Measurements from ENCODE around the gene FBXO3. TPM values are rescaled to one million over a fixed set of nuclear protein-coding genes. Genes with fewer than 3 reads are reported as not detected.
A peak's percentile ranks its signal among the peaks of the same experiment; 100 is the strongest.
"Not testable (repeated sequence)": the region's sequence is repeated elsewhere in the genome, so short reads cannot be mapped to it uniquely, and the experiment has no call there.

FBXO3 gene
- total RNA-seq, 2 experiments from 2014 or later: 15.1 to 16.8 TPM

DNA sequence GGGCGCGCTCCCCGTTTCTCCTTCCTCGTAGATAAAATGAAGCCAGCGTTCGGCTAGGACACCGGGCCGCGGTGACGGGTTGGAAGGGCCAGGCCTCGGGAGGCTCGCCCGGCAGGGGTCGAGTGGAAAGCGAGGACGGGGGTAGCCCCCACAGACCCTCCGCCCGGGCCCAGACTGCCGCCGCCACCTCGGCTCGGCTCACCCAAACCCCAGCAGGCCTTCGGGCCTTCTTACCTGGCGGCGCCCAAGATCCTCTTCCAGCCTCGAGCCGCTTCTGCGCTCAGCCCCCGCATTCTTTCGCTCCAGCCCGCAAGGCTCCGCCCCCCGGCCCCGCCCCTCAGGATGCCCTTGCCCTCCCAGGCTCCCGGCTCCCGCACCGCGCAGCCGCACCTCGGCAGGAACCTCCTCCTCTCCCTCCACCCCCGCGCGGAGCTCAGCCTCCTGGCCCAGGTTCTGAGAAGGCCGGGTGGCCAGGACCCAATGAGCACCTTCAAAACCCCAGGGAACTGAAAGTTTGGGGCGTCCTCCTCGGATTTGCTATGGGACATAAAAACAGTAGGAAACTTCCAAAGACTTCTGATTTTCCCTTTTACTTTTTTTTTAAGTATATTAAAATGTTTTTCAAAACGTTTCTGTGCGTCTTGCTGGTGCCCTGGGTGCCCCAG, 38.0 kb downstream of the FBXO3 start, which contains the start of gene CD59:
CD59 (minus strand) TSS at position 276 of the 665 bp plus-strand sequence. CDS start 13,978 bp downstream, outside the sequence.
- Mint-ChIP-seq H3K9me3 (ENCODE audit: insufficient read depth) (no peaks in the 10 kb centered on the region), H3K27me3 (ENCODE audit: low read depth) (peaks cover 8% of the 10 kb centered on the region), H3K4me1 (ENCODE audit: low read depth) (peaks cover 24% of the 10 kb centered on the region), H3K27ac (peak within 1 kb of the TSS; percentile 75), H3K36me3 (ENCODE audit: low read depth) (peaks cover 5% of the 10 kb centered on the region), H3K4me3 (peak within 1 kb of the TSS; percentile 81)
- CTCF ChIA-PET: interaction anchor here (0.6 to 3.7 kb wide), 3 partner anchors 20 to 39 kb away, joined by 3 to 27 read pairs (median 4); partner anchors contain the start of gene C11orf91
- ATAC-seq (peak; percentile 81), DNase-seq (peak; percentile 86)
- POLR2A ChIA-PET: interaction anchor here (0.6 to 1.7 kb wide), 8 partner anchors 11 to 696 kb away, joined by 3 to 6 read pairs (median 4); partner anchors contain the start of gene C11orf91

DNA sequence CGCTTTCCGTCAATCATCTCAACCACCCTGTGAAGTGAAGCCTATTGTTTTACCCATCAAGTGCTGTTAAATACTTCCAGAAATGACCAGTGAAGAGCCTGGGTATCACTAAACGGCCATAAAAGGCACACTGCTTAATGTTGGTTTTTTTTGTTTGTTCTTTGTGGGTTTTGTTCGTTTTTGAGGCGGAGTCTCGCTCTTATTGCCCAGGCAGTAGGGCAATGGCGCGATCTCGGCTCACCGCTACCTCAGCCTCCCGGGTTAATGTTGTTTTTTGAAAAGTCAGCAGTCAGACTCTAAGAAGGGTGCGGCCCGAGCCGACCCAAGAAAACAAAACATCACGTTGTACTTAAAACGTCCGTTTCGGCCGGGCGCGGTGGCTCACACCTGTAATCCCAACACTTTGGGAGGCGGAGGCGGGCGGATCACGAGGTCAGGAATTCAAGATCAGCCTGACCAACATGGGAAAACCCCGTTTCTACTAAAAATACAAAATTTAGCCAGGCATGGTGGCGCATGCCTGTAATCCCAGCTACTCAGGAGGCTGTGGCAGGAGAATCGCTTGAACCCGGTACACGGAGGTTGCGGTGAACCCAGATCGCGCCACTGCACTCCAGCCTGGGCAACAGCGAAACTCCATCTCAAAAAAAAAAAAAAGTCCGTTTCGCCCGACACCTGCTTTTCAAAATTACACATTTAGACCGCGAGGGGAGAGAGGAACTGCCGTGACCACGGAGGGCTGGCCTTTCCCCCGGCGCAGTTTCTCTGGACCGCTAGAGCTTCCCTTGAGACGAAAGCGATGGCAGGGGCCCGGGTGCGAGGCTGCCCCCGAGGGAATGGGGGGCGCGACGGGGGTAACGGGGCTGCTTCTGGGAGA, 38.8 kb downstream of the FBXO3 start:
- DNase-seq: peak; percentile 60
- Mint-ChIP-seq H3K9me3 (ENCODE audit: insufficient read depth) (no peaks in the 10 kb centered on the region), H3K27ac (peak overlapping the region; percentile 75), H3K4me3 (peak overlapping the region; percentile 81), H3K4me1 (ENCODE audit: low read depth) (peaks cover 24% of the 10 kb centered on the region), H3K36me3 (ENCODE audit: low read depth) (peaks cover 5% of the 10 kb centered on the region), H3K27me3 (ENCODE audit: low read depth) (peaks cover 8% of the 10 kb centered on the region)
- ATAC-seq: peak; percentile 52
- ChIA-PET POLR2A (interaction anchor here (0.6 to 1.7 kb wide), 7 partner anchors 11 to 695 kb away, joined by 3 to 6 read pairs (median 4); partner anchors contain the start of gene C11orf91), CTCF (interaction anchor here (0.9 to 3.7 kb wide), 3 partner anchors 19 to 35 kb away, joined by 3 to 27 read pairs (median 4); partner anchors contain the start of gene C11orf91)

DNA sequence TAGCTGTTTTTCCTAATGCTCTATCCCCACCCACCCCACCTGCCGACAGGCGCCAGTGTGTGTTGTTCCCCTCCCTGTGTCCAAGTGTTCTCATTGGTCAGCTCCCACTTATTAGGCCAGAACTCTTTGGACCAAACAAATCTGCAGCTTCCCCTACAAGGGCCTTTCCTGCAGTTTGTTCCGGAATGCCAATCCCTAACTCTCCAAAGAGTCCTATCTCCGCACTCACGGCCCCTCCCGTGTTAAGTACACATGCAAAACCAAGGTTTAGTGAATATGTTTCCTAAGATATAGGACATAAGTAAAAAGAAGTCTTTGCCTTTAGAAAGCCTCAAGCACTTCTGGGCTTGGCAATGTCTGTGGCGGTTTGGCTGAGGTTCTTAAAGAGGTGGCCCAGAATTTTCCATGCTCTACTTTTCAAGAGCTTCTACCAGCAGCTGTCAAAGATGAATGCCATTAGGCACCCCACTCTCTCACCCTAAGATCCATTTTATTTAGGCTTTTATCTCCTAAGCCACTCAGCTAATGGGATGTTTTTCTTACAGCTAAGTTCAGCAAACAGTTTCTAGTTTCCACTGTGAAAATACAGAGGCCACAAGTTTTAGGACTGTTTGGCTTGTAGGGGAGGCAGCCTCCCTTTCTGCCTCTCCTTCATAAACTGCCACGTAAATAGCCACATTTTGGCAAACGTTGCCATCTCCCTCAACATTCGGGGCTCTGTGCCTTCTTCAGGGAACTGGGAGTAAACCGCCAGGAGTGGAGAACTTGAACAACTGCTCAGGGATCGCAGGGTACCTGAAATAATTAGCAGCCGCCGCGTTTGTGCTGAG, 39.7 kb downstream of the FBXO3 start:
- Mint-ChIP-seq H3K27me3 (ENCODE audit: low read depth) (peaks cover 8% of the 10 kb centered on the region), H3K36me3 (ENCODE audit: low read depth) (peaks cover 5% of the 10 kb centered on the region), H3K9me3 (ENCODE audit: insufficient read depth) (no peaks in the 10 kb centered on the region), H3K4me3 (peak overlapping the region; percentile 81), H3K27ac (peak overlapping the region; percentile 75), H3K4me1 (ENCODE audit: low read depth) (peaks cover 24% of the 10 kb centered on the region)
- ATAC-seq (no peak), DNase-seq (no peak)
- CTCF ChIA-PET: interaction anchor here (1.0 to 1.5 kb wide), 4 partner anchors 8 to 74 kb away, joined by 3 to 4 read pairs (median 4); no protein-coding TSS in a partner anchor
- POLR2A ChIA-PET: interaction anchor here (1.4 to 1.7 kb wide), 2 partner anchors 10 to 18 kb away, joined by 4 to 6 read pairs; no protein-coding TSS in a partner anchor

DNA sequence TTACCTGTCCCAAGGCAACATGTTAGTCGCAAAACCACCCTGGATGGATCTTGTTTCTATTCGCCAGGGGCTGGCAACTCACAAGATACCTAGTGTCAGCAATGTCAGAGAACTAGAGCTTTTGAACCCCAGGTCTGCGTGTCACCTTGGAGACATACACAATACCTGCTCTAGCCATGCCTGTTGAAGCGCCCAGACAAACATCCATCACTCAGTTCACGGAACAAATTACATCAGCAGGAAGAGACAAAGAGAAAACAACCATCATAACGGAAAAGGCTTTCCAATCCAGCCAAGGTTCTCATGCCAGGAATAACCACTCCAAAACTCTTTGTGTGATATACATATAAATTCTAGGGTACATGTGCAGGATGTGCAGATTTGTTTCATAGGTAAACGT, 40.3 kb downstream of the FBXO3 start:
- POLR2A ChIA-PET: no interaction called here
- DNase-seq: no peak
- Mint-ChIP-seq H3K9me3 (ENCODE audit: insufficient read depth) (no peaks in the 10 kb centered on the region), H3K4me3 (no peak overlapping the region), H3K27me3 (ENCODE audit: low read depth) (peaks cover 8% of the 10 kb centered on the region), H3K27ac (no peak overlapping the region), H3K36me3 (ENCODE audit: low read depth) (peaks cover 7% of the 10 kb centered on the region), H3K4me1 (ENCODE audit: low read depth) (peaks cover 24% of the 10 kb centered on the region)
- CTCF ChIA-PET: interaction anchor here (1.1 to 1.5 kb wide), 3 partner anchors 9 to 74 kb away, joined by 3 to 4 read pairs (median 4); no protein-coding TSS in a partner anchor
- no peak for ATAC-seq

DNA sequence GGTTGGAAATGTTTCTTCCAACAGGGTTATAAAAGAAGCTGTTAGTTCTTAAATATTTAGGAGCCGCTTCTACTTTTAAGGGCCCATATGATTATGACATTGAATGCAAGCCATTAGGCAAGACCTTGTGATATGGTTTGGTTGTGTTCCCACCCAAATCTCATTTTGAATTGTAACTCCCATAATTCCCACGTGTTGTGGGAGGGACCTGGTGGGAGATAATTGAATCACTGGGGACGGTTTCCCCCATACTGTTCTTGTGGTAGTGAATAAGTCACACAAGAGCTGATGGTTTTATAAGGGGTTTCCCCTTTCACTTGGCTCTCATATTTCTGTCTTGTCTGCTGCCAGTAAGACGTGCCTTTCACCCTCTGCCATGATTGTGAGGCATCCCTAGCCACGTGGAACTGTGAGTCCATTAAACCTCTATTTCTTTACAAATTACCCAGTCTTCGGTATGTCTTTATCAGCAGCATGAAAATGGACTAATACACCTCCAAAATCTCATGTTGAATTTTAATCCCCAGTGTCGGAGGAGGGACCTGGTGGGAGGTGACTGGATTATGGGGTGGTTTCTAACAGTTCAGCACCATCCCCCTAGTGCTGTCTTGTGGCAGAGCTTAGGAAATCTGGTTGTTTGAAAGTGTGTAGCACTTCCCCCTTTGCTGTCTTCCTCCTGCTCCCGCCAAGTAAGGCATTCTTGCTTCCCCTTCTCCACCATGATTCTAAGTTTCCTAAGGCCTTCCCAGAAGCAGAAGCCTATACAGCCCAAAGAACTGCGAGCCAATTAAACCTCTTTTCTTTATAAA, 42.4 kb downstream of the FBXO3 start:
- ChIA-PET CTCF (interaction anchor here (1.0 to 1.6 kb wide), 3 partner anchors 11 to 16 kb away, joined by 3 to 6 read pairs (median 6); no protein-coding TSS in a partner anchor), POLR2A (interaction anchor here (0.6 kb wide), 1 partner anchor 157 kb away, joined by 3 read pairs; no protein-coding TSS in a partner anchor)
- H3K27ac Mint-ChIP-seq: no peak overlapping the region
- no peaks in the 10 kb centered on the region for H3K27me3 Mint-ChIP-seq (ENCODE audit: low read depth)
- no peak for ATAC-seq
- H3K4me1 Mint-ChIP-seq (ENCODE audit: low read depth): peaks cover 24% of the 10 kb centered on the region
- H3K9me3 Mint-ChIP-seq (ENCODE audit: insufficient read depth): no peaks in the 10 kb centered on the region
- H3K4me3 Mint-ChIP-seq: no peak overlapping the region
- peaks cover 9% of the 10 kb centered on the region for H3K36me3 Mint-ChIP-seq (ENCODE audit: low read depth)
- no peak for DNase-seq

DNA sequence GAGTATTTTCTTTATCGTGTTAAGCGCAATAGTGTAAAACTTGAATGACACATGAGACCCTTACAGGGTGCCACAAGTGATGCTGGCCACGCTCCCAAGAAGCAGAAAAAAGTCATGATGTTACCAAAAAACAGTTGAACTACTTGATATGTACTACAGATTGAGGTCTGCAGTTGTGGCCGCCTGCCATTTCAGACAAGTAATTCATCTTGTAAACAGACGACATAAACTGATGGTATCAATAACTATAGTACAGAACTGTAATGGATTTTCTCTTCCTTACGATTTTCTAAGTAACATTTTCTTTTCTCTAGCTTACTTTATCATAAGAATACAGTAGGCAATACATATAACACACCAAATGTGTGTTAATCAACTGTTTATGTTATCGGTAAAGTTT, 43.6 kb downstream of the FBXO3 start:
- POLR2A ChIA-PET: interaction anchor here (0.6 kb wide), 1 partner anchor 173 kb away, joined by 3 read pairs; no protein-coding TSS in a partner anchor
- peaks cover 23% of the 10 kb centered on the region for H3K4me1 Mint-ChIP-seq (ENCODE audit: low read depth)
- ATAC-seq (no peak), DNase-seq (no peak)
- no peaks in the 10 kb centered on the region for H3K27me3 Mint-ChIP-seq (ENCODE audit: low read depth)
- CTCF ChIA-PET: no interaction called here
- peaks cover 9% of the 10 kb centered on the region for H3K36me3 Mint-ChIP-seq (ENCODE audit: low read depth)
- no peaks in the 10 kb centered on the region for H3K9me3 Mint-ChIP-seq (ENCODE audit: insufficient read depth)
- no peak overlapping the region for H3K27ac Mint-ChIP-seq
- H3K4me3 Mint-ChIP-seq: no peak overlapping the region

DNA sequence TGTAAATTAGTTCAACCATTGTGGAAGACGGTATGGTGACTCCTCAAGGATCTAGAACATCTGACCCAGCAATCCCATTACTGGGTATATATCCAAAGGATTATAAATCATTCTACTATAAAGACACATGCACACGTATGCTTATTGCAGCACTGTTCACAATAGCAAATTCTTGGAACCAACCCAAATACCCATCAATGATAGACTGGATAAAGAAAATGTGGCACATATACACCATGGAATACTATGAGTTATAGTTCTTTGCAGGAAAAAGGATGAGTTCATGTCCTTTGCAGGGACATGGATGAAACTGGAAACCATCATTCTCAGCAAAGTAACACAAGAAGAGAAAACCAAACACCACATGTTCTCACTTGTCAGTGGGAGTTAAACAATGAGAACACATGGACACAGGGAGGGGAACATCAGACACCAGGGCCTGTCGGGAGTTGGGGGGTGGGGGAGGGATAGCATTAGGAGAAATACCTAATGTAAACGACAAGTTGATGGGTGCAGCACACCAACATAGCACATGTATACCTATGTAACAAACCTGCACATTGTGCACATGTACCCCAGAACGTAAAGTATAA, 45.2 kb downstream of the FBXO3 start:
- H3K9me3 Mint-ChIP-seq (ENCODE audit: insufficient read depth); CTCF ChIA-PET; H3K36me3 Mint-ChIP-seq (ENCODE audit: low read depth); DNase-seq; H3K4me3 Mint-ChIP-seq; ATAC-seq; H3K27me3 Mint-ChIP-seq (ENCODE audit: low read depth); H3K27ac Mint-ChIP-seq; POLR2A ChIA-PET: not testable (repeated sequence)
- peaks cover 18% of the 10 kb centered on the region for H3K4me1 Mint-ChIP-seq (ENCODE audit: low read depth)

DNA sequence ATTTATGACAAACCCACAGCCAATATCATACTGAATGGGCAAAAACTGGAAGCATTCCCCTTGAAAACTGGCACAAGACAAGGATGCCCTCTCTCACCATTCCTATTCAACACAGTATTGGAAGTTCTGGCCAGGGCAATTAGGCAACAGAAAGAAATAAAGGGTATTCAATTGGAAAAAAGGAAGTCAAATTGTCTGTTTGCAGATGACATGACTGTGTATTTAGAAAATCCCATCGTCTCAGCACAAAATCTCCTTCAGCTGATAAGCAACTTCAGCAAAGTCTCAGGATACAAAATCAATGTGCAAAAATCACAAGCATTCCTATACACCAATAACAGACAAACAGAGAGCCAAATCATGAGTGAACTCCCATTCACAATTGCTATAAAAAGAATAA, 46.8 kb downstream of the FBXO3 start:
- H3K27me3 Mint-ChIP-seq (ENCODE audit: low read depth); ATAC-seq; H3K9me3 Mint-ChIP-seq (ENCODE audit: insufficient read depth); DNase-seq; H3K4me3 Mint-ChIP-seq; H3K36me3 Mint-ChIP-seq (ENCODE audit: low read depth); H3K27ac Mint-ChIP-seq; POLR2A ChIA-PET: not testable (repeated sequence)
- peaks cover 28% of the 10 kb centered on the region for H3K4me1 Mint-ChIP-seq (ENCODE audit: low read depth)
- CTCF ChIA-PET: interaction anchor here (2.3 kb wide), 1 partner anchor 15 kb away, joined by 6 read pairs; no protein-coding TSS in a partner anchor

DNA sequence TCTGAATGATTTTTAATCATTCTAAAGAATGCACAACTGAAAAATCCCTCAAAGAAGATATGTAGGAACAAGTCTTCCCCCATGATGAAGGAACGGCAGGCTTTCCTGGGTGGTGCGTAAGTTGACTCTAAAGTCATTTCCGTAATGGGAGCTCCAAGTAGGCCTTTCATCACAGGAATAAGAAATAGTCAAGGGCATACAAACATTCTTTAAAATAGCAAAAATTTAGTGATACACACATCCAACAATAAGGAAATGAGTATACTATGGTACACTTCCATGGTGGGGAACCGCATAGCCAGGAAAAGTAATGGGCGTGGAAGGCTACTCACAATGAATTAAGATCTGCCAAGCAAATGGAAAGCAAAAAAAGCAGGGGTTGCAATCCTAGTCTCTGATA, 48.8 kb downstream of the FBXO3 start:
- Mint-ChIP-seq H3K27me3 (ENCODE audit: low read depth) (no peaks in the 10 kb centered on the region), H3K36me3 (ENCODE audit: low read depth) (peaks cover 7% of the 10 kb centered on the region), H3K4me3 (no peak overlapping the region), H3K27ac (no peak overlapping the region), H3K9me3 (ENCODE audit: insufficient read depth) (no peaks in the 10 kb centered on the region), H3K4me1 (ENCODE audit: low read depth) (peaks cover 37% of the 10 kb centered on the region)
- ATAC-seq (no peak), DNase-seq (no peak)
- ChIA-PET CTCF (interaction anchor here (0.6 to 1.3 kb wide), 3 partner anchors 12 to 22 kb away, joined by 3 to 8 read pairs (median 4); no protein-coding TSS in a partner anchor), POLR2A (interaction anchor here (0.7 to 1.0 kb wide), 2 partner anchors 10 to 32 kb away, joined by 3 to 4 read pairs; no protein-coding TSS in a partner anchor)

DNA sequence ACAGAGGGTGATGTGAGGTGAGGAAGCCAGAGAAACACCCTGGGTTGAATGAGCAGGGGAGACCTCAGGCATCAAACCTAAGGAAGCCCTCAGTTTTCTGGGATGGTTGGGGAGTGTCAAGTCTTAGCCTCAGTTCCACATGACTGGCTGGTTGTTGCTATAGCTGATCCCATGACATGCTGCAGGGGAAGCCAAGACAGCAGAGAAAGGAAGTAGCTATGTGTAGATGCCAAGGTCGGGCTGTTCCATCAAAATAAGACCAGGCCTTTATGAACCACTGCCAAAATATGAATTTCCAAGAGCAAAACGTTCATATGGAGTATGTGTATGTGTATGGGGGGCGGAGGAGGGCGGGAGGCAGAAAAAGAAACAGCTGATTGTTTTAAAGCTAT, 49.7 kb downstream of the FBXO3 start:
- ATAC-seq (no peak), DNase-seq (no peak)
- Mint-ChIP-seq H3K4me1 (ENCODE audit: low read depth) (peaks cover 42% of the 10 kb centered on the region), H3K27ac (no peak overlapping the region), H3K4me3 (no peak overlapping the region), H3K36me3 (ENCODE audit: low read depth) (peaks cover 14% of the 10 kb centered on the region), H3K27me3 (ENCODE audit: low read depth) (no peaks in the 10 kb centered on the region), H3K9me3 (ENCODE audit: insufficient read depth) (no peaks in the 10 kb centered on the region)
- POLR2A ChIA-PET: interaction anchor here (1.0 kb wide), 1 partner anchor 11 kb away, joined by 4 read pairs; no protein-coding TSS in a partner anchor
- CTCF ChIA-PET: interaction anchor here (0.6 to 1.4 kb wide), 5 partner anchors 9 to 23 kb away, joined by 3 to 4 read pairs (median 3); no protein-coding TSS in a partner anchor
